ENCODE measurements around the gene PAPOLA.

PAPOLA gene

DNA sequence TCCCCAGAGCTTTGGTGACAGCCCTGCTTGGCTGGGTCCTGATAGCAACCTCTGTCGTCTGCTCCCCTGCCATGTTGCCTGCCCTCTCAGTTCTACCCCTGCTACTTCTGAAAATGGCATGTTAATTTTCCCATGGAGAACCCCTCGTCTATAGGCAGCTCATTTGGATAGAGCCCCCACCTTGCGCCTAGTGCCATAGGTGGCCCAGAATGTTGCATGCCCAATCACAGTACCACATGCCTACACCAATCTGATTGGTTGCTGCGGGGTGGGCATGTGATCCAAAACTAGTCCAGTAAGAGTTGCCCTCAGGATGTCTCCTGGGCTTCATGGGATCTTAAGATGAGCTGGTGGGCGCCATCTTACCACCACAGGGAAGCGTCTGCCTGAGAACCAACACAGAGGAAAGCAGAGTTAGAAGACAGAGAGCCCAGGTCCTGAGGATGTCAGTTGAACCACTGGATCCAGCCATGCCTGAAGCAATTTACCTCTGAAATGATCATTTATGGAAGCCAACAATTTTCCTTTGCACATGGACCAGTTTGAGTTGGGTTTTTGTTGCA lies 85.7 kb downstream of the PAPOLA start:
- no peak for ATAC-seq

GRCh38 chr14:96588410-96589257 lies 86.5 kb downstream of the PAPOLA start:
- ATAC-seq = no peak

- no peak for ATAC-seq
Observed at GRCh38 chr14:96589577-96589976, 87.4 kb downstream of the PAPOLA start.

DNA sequence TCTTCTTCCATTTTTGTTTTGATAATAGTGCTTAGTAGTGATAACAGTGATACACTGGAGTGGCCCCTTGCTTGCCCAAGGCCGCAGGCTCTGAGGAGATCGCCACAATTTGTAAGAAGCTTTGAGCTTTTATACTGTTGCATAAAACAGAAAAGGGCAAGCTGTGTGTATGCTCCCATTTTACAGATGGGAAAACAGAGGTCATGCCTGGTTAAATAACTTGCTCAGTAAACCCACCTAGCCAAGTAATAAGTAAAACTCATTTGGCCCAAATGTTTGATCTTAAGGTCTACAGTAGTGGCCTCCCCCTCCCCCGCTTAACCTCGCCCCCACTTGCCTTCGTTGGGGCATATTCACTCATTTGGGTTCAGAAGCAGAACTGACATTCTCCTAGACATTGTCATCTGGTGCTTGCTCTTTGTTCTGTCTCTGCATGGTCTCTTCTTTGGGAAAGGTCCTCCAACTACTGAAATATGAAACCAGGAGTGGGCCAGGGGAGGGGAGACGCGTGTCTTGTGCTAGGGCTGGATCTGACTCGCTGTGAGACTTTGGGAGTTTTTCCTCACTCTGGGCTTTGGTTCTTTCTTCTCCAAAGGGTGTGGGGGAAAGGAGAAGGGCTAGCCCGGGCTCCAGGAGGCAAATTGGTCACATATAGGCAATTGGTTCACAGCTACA lies 88.1 kb downstream of the PAPOLA start:
- ATAC-seq = no peak

GRCh38 chr14:96592591-96593386 lies 90.6 kb downstream of the PAPOLA start:
- ATAC-seq = peak; percentile 89 to 92

DNA sequence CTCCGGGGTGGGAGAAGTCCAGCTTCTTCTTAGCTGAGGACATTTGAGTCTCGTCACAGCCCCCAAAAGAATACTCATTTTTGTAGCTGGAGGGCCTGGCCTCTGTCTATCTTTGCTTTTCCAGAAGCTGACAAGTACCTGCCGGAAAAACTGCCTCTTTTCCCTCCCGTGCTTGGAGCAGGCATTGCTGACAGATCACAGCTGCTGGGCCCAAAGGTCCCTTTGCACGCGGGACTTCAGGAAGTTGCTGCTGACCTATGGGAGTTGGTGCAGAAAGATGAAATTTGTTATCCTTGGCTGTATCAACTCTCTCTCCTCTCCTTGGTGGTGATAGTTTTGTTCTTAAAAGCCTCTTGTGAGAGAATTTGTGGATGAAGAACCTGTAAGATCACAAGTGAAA lies 92.8 kb downstream of the PAPOLA start:
- no peak for ATAC-seq

- no peak for ATAC-seq
Observed at GRCh38 chr14:96597680-96598079, 95.5 kb downstream of the PAPOLA start.

DNA sequence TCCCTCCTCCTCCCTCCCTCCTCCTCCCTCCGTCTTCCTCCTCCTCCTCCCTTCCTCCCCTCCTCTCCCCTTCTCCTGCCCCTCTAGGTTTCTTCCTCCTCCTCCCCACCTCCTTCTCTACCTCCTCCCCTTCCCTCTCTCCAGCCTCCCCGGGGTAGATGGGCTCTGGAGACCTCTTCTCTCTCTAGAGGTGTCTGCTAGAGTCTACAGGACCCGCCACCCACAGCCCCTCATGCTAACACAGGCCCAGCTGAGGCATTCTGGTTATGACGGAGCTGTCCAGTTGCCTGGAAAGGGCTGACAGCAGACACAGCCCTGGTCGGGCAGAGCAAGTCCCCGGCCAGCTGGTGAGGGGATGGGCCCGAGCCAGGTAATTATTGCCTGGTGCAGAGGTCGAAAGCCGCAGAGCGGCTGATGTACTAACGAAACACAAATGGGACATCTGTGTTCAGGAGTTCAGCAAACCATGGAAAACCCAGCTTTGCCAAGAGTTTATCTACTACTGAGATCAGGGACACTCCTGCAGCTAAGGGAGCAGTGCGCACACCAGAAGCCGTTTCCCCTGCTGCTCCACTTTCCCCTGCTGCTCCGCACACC lies 96.2 kb downstream of the PAPOLA start:
- no peak for ATAC-seq

- no peak for ATAC-seq
Observed at GRCh38 chr14:96599076-96599475, 96.9 kb downstream of the PAPOLA start.

DNA sequence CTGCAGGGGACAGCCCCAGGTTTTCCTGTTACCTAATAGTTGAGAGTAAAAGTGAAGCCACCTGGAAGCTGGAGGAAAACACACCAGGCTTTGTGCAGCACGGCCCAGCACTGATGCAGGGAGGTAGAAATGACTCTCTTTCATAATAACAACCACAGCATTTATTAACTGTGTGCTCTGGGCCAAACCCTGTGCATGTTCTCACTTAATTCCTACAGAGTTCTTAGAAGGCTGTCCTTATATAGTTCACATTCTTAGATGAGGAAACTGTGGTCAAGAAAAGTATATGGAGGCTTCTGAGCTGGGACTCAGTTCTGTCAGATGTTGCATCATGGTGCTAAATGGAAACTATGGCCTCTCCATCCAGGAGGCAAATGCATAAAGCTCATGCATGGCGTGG lies 100.0 kb downstream of the PAPOLA start:
- no peak for ATAC-seq

GRCh38 chr14:96603350-96604255 lies 101.4 kb downstream of the PAPOLA start:
- no peak for ATAC-seq

- no peak for ATAC-seq
Observed at GRCh38 chr14:96614481-96614881, 112.3 kb downstream of the PAPOLA start.

DNA sequence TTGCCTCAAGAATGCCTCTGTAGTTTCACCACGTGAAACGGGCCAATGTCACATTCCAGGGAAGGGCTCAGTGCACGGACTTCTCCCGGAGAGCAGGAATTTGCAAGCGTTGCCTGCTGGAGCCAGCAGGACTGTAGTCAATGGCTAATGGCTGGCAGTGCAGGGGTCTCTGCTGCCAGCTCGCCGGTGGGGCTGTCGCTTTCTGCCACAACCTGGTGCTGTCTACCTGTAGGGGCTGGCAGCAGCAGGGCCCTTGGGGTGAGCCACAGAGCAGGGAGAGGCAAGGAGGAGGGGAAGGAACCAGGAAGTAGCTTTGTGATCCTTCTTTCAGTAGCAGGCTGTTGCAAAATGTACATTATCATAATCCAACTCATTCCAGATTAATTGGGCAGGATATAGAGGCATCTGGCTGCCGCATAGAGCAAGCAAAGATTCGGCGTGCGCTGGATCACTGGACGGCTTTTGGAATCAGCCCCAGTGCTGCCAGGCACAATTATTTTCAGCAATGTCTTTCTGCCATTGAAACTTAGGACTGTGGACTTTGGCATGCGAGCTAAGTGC lies 114.1 kb downstream of the PAPOLA start:
- no peak for ATAC-seq

Data from activated CD4-positive, CD25-positive, alpha-beta regulatory T cell treated with anti-CD3 and anti-CD28 coated beads, Interleukin-2, amount 50 U/mL, for 24 hours (primary cell).